Measurements from ENCODE around the gene CNTLN. TPM values are rescaled to one million over a fixed set of nuclear protein-coding genes. Genes with fewer than 3 reads are reported as not detected.
"Not testable (repeated sequence)": the region's sequence is repeated elsewhere in the genome, so short reads cannot be mapped to it uniquely, and the experiment has no call there.

The CNTLN gene
- total and polyA plus RNA-seq, 2 experiments from 2014 or later, result 3.6 to 9.2 TPM

DNA sequence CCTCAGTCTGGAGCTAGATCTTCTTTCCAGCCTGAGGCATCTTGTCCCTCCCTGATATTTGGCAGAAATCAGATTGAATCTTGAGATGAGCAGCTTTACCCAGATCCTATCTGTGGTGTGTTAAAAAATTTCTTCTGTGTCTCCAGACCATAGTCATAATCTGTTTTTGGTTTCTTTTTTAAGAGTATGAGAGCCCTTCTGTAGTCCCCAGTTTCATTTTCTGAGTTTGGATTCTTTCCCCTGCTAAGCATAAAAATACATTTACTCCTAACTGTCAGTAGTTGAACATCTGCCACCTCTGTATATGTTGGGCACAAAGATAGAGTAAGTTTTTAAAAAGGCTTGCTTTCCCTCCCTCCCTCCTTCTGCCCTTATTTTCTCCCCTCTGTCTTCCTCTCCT lies 137.7 kb downstream of the CNTLN start:
- no peaks in the 10 kb centered on the region for H3K9me2 ChIP-seq (replicated peaks; ENCODE audit: insufficient read depth)
- no peak for DNase-seq (ENCODE audit: low spot score)
- no peak overlapping the region for H2AFZ ChIP-seq

DNA sequence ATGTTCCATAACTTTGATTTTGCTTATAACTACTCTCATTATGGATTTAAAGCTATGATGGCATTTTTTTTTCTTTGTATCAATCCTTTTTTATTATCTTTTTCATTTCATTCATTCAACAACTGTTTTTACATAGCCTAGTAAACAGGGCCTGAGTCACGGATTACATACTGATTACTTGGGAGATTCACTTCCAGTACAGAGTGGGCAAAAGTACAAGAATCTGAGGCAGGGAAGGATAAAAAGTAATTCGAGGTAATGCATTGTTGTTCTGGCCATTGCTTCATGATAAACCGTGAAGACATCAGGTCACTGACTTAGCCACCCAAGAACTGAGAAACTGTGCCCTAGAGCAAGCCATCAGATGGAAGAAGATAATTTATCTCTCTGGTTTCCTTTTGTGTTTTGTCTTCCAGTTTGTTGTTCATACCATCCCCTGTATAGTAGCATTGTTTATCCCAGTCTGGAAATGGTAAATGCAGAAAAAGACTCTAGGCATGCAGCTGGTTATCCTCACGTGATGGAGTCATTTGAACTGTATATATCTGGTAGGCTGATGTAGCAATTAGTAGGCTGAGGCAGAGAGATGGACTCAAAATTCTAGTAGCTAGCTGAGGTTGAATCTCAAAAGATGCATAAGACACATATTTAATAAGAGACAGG lies 145.6 kb downstream of the CNTLN start:
- no peaks in the 10 kb centered on the region for H3K9me2 ChIP-seq (replicated peaks; ENCODE audit: insufficient read depth)
- no peaks in the 10 kb centered on the region for H3K9me3 ChIP-seq (ENCODE audit: low read depth)
- WGBS (ENCODE audit: low lambda C conversion rate, missing lambda C conversion rate), result 91% methylated on average over 4 of the region's 4 CpGs
- H2AFZ ChIP-seq, result no peak overlapping the region
- no peak overlapping the region for H3K4me2 ChIP-seq
- H3K4me3 ChIP-seq, result no peak overlapping the region
- no peaks in the 10 kb centered on the region for H3K36me3 ChIP-seq (replicated peaks; ENCODE audit: insufficient read depth, low read depth)
- H3K79me2 ChIP-seq, result no peaks in the 10 kb centered on the region
- no peaks in the 10 kb centered on the region for H3K27me3 ChIP-seq
- TF ChIP-seq EZH2phosphoT487 (IDR thresholded peaks at IDR 0.05; ENCODE audit: low read depth, severe bottlenecking, unreplicated experiment) (no peak), EZH2 (IDR thresholded peaks at IDR 0.05; ENCODE audit: borderline replicate concordance) (no peak)
- TF ChIP-seq, protein P1, sequence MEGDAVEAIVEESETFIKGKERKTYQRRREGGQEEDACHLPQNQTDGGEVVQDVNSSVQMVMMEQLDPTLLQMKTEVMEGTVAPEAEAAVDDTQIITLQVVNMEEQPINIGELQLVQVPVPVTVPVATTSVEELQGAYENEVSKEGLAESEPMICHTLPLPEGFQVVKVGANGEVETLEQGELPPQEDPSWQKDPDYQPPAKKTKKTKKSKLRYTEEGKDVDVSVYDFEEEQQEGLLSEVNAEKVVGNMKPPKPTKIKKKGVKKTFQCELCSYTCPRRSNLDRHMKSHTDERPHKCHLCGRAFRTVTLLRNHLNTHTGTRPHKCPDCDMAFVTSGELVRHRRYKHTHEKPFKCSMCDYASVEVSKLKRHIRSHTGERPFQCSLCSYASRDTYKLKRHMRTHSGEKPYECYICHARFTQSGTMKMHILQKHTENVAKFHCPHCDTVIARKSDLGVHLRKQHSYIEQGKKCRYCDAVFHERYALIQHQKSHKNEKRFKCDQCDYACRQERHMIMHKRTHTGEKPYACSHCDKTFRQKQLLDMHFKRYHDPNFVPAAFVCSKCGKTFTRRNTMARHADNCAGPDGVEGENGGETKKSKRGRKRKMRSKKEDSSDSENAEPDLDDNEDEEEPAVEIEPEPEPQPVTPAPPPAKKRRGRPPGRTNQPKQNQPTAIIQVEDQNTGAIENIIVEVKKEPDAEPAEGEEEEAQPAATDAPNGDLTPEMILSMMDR (IDR thresholded peaks at IDR 0.05; ENCODE audit: poor library complexity), result no peak
- DNase-seq (ENCODE audit: low spot score), result no peak
- no peaks in the 10 kb centered on the region for H3K4me1 ChIP-seq (ENCODE audit: insufficient read depth)
- no peak overlapping the region for H3K27ac ChIP-seq
- no peaks in the 10 kb centered on the region for H4K20me1 ChIP-seq (ENCODE audit: insufficient read depth, poor library complexity, severe bottlenecking)

More for the DNA sequence above, 137.7 kb downstream of the CNTLN start:
- Histone ChIP-seq H3K4me1 (ENCODE audit: insufficient read depth) (no peaks in the 10 kb centered on the region), H4K20me1 (ENCODE audit: insufficient read depth, poor library complexity, severe bottlenecking) (no peaks in the 10 kb centered on the region), H3K4me2 (no peak overlapping the region), H3K27ac (no peak overlapping the region), H3K27me3 (no peaks in the 10 kb centered on the region), H3K79me2 (no peaks in the 10 kb centered on the region), H3K9me3 (ENCODE audit: low read depth) (no peaks in the 10 kb centered on the region), H3K36me3 (replicated peaks; ENCODE audit: insufficient read depth, low read depth) (no peaks in the 10 kb centered on the region), H3K4me3 (no peak overlapping the region)
- TF ChIP-seq EZH2 (IDR thresholded peaks at IDR 0.05; ENCODE audit: borderline replicate concordance), result no peak
- TF ChIP-seq, protein P1 (IDR thresholded peaks at IDR 0.05; ENCODE audit: poor library complexity), result no peak

DNA sequence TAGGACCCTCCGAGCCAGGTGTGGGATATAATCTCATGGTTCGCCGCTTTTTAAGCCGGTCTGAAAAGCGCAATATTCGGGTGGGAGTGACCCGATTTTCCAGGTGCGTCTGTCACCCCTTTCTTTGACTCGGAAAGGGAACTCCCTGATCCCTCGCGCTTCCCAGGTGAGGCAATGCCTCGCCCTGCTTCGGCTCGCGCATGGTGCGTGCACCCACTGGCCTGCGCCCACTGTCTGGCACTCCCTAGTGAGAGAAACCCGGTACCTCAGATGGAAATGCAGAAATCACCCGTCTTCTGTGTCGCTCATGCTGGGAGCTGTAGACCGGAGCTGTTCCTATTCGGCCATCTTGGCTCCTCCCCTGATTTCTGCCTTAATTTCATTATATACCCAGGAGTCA lies 155.8 kb downstream of the CNTLN start:
- not testable (repeated sequence) for H3K4me3 ChIP-seq; H2AFZ ChIP-seq; H4K20me1 ChIP-seq (ENCODE audit: insufficient read depth, poor library complexity, severe bottlenecking); H3K36me3 ChIP-seq (replicated peaks; ENCODE audit: insufficient read depth, low read depth); H3K27me3 ChIP-seq; H3K27ac ChIP-seq; H3K79me2 ChIP-seq; H3K4me1 ChIP-seq (ENCODE audit: insufficient read depth); H3K9me2 ChIP-seq (replicated peaks; ENCODE audit: insufficient read depth); H3K9me3 ChIP-seq (ENCODE audit: low read depth); DNase-seq (ENCODE audit: low spot score); H3K4me2 ChIP-seq
- 99% methylated on average over 11 of the region's 22 CpGs for WGBS (ENCODE audit: low lambda C conversion rate, missing lambda C conversion rate)

DNA sequence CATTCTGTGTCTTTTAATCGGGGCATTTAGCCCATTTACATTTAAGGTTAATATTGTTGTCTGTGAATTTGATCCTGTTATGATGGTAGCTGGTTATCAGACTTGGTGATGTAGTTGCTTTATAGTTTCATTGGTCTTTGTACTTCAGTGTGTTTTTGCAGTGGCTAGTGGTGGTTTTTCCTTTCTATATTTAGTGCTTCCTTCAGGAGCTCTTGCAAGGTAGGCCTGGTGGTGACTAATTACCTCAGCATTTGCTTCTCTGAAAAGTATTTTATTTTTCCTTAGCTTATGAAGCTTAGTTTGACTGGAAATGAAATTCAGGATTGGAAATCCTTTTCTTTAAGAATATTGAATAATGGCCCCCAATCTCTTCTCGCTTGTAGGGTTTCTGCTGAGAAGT lies 156.9 kb downstream of the CNTLN start:
- Histone ChIP-seq H3K9me3 (ENCODE audit: low read depth) (no peaks in the 10 kb centered on the region), H4K20me1 (ENCODE audit: insufficient read depth, poor library complexity, severe bottlenecking) (no peaks in the 10 kb centered on the region), H3K79me2 (no peaks in the 10 kb centered on the region), H3K27me3 (no peaks in the 10 kb centered on the region), H3K36me3 (replicated peaks; ENCODE audit: insufficient read depth, low read depth) (no peaks in the 10 kb centered on the region), H3K4me3 (no peak overlapping the region), H3K9me2 (replicated peaks; ENCODE audit: insufficient read depth) (no peaks in the 10 kb centered on the region), H3K4me2 (no peak overlapping the region), H3K27ac (no peak overlapping the region), H2AFZ (no peak overlapping the region), H3K4me1 (ENCODE audit: insufficient read depth) (no peaks in the 10 kb centered on the region)
- no peak for DNase-seq (ENCODE audit: low spot score)
- TF ChIP-seq EZH2 (IDR thresholded peaks at IDR 0.05; ENCODE audit: borderline replicate concordance), result no peak
- TF ChIP-seq, protein P1 (IDR thresholded peaks at IDR 0.05; ENCODE audit: poor library complexity), result no peak
- no peak for TF ChIP-seq EZH2phosphoT487 (IDR thresholded peaks at IDR 0.05; ENCODE audit: low read depth, severe bottlenecking, unreplicated experiment)
- 96% methylated on average over 2 of the region's 2 CpGs for WGBS (ENCODE audit: low lambda C conversion rate, missing lambda C conversion rate)

All from hepatocyte (in vitro differentiated cells).